ENCODE data around the gene GSG1. TPM values are rescaled to one million over a fixed set of nuclear protein-coding genes. Genes with fewer than 3 reads are reported as not detected.

GSG1 gene
- total and polyA plus RNA-seq, 2 of the 8 experiments (the other 6 are each of a cell fraction or from before 2014, with no cell fraction given) = 0.89 to 1.4 TPM

DNA sequence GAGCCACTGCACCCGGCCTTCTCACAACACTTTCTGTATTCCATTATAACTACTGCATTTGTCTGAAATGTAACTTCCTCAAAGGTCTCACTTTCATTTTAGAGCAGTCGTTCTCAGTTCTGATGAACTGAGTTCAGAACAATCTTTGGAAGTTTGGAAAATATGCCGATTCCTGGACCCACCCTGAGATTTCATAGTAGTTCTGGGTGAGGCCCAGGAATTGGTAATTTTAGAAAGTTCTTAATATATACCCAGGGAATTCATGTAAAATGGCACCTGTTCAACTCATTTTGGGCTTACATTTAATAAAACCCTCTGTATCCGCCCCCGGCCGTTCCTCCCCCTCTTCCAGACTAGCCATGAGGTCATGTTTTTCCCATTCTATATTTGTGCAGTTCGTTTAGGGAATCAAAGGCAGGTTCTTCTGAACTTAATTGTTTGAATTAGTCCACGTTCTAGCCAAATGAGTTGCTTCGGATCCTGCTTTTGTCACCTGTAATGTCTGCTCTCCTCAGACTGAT is 5.9 kb downstream of the GSG1 start:
- H2BK15ac ChIP-seq (ENCODE audit: low read length) = no peak overlapping the region
- H3K56ac ChIP-seq (replicated peaks; ENCODE audit: insufficient read length, low read depth, low read length) = no peak overlapping the region
- H3K27me3 ChIP-seq (replicated peaks in 1 of 4; ENCODE audit: control insufficient read depth in 3 of 4, extremely low read depth in 1 of 4, insufficient read depth in 3 of 4, low read length in 3 of 4) = no peaks in the 10 kb centered on the region
- TF ChIP-seq ZNF274 (IDR thresholded peaks at IDR 0.05; ENCODE audit: borderline replicate concordance, extremely low read depth, low read length) (no peak), EP300 (IDR thresholded peaks at IDR 0.05; ENCODE audit: borderline replicate concordance in 1 of 2, low read depth in 2 of 2, low read length in 2 of 2) (no peak), CBX8 (IDR thresholded peaks at IDR 0.05; ENCODE audit: borderline replicate concordance, low read depth, low read length) (no peak), POLR2AphosphoS5 (IDR thresholded peaks at IDR 0.05; ENCODE audit: low read depth, low read length) (no peak), RAD21 (IDR thresholded peaks at IDR 0.05 in 1 of 2, conservative IDR thresholded peaks at IDR 0.05 in 1 of 2; ENCODE audit: low read depth in 2 of 2, low read length in 2 of 2) (no peak)
- TF ChIP-seq, protein P1, sequence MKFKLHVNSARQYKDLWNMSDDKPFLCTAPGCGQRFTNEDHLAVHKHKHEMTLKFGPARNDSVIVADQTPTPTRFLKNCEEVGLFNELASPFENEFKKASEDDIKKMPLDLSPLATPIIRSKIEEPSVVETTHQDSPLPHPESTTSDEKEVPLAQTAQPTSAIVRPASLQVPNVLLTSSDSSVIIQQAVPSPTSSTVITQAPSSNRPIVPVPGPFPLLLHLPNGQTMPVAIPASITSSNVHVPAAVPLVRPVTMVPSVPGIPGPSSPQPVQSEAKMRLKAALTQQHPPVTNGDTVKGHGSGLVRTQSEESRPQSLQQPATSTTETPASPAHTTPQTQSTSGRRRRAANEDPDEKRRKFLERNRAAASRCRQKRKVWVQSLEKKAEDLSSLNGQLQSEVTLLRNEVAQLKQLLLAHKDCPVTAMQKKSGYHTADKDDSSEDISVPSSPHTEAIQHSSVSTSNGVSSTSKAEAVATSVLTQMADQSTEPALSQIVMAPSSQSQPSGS (IDR thresholded peaks at IDR 0.05; ENCODE audit: low read length) = no peak
- H3K9ac ChIP-seq (replicated peaks in 1 of 4; ENCODE audit: extremely low read depth in 1 of 4, low read depth in 3 of 4, low read length in 3 of 4) = no peak overlapping the region
- no peak overlapping the region for H4K91ac ChIP-seq (replicated peaks; ENCODE audit: insufficient read length, low read length)
- no peak for DNase-seq (ENCODE audit: low read depth in 1 of 2, low spot score in 2 of 2)
- no peak for FAIRE-seq
- peaks cover 9% of the 10 kb centered on the region; the same call in 1 of the 2 replicates for H3K23me2 ChIP-seq (ENCODE audit: low read depth, low read length)
- H3K4me1 ChIP-seq (replicated peaks in 1 of 4; ENCODE audit: control insufficient read depth in 3 of 4, insufficient read depth in 4 of 4, low read length in 3 of 4) = peaks cover 5 to 21% (median 14%) of the 10 kb centered on the region in 4 experiments
- no peak overlapping the region for H2BK120ac ChIP-seq (replicated peaks; ENCODE audit: low read depth, low read length)
- no peak overlapping the region for H2BK20ac ChIP-seq (ENCODE audit: low read length)
- H3K4me3 ChIP-seq (ENCODE audit: extremely low read depth in 1 of 4, insufficient read depth in 2 of 4, low read depth in 3 of 4, low read length in 4 of 4) = no peak overlapping the region
- no peak overlapping the region for H4K8ac ChIP-seq (ENCODE audit: extremely low read depth, insufficient read depth, low read length)
- no peaks in the 10 kb centered on the region for H3K9me3 ChIP-seq (ENCODE audit: insufficient read depth in 2 of 2, low read depth in 1 of 2, low read length in 1 of 2)
- ChIA-PET POLR2A (ENCODE audit: partially characterized antibody) (interaction anchor here (6.0 kb wide), 1 partner anchor 8 kb away, joined by 44 read pairs; no protein-coding TSS in a partner anchor), CTCF (ENCODE audit: partially characterized antibody) (interaction anchor here (0.7 to 6.0 kb wide), 11 partner anchors 12 to 137 kb away, joined by 3 to 69 read pairs (median 7); partner anchors contain the start of gene EMP1)
- H2AFZ ChIP-seq (ENCODE audit: low read length) = peak overlapping the region; percentile 98
- H3K23ac ChIP-seq (ENCODE audit: insufficient read length) = no peak overlapping the region
- H4K5ac ChIP-seq (ENCODE audit: insufficient read length, low read depth, low read length) = peak overlapping the region; percentile 46
- H3K79me2 ChIP-seq (ENCODE audit: control insufficient read depth in 1 of 2, insufficient read depth in 2 of 2, low read length in 2 of 2) = no peaks in the 10 kb centered on the region
- no peak overlapping the region for H2BK12ac ChIP-seq (ENCODE audit: low read depth, low read length)
- no peaks in the 10 kb centered on the region for H3K36me3 ChIP-seq (ENCODE audit: control insufficient read depth in 2 of 4, insufficient read depth in 4 of 4, low read length in 3 of 4)
- no peak overlapping the region for H2BK5ac ChIP-seq (ENCODE audit: low read depth, low read length)
- WGBS, 2 experiments (ENCODE audit: extremely low coverage in 1 of 2, insufficient coverage in 1 of 2, insufficient read length in 1 of 2, insufficient replicate concordance in 2 of 2, low coverage in 1 of 2, low lambda C conversion rate in 2 of 2, missing lambda C conversion rate in 1 of 2) = 75% methylated on average over 9 of the region's 9 CpGs; no CpG with 5 or more reads in 1 of the 2 experiments
- no peak overlapping the region for H3K4ac ChIP-seq (replicated peaks; ENCODE audit: insufficient read length, low read depth, low read length)
- no peaks in the 10 kb centered on the region for H4K20me1 ChIP-seq (replicated peaks in 1 of 2; ENCODE audit: control insufficient read depth in 1 of 2, insufficient read depth in 2 of 2, low read length in 2 of 2)
- 0 out of 4 replicates have a peak overlapping the region, but pooled peaks of 1 of the 2 experiments have one; percentile 11 for H3K4me2 ChIP-seq (ENCODE audit: insufficient read depth in 1 of 2, low read depth in 2 of 2, low read length in 2 of 2)
- H3K18ac ChIP-seq (ENCODE audit: extremely low read depth, low read length) = no peak overlapping the region
- no peak overlapping the region; the same call in 1 of the 2 replicates for H3K27ac ChIP-seq (ENCODE audit: low read depth, low read length)
- no peak overlapping the region for H2AK5ac ChIP-seq (ENCODE audit: low read depth, low read length)
- no peaks in the 10 kb centered on the region for H3K79me1 ChIP-seq (ENCODE audit: low read depth, low read length)
- H3K14ac ChIP-seq (ENCODE audit: insufficient read length) = no peak overlapping the region

All from H1 (cell line).